Fibroblast of skin of back (primary cell): ENCODE results near the gene PTPRQ.
"Not testable (repeated sequence)": the region's sequence is repeated elsewhere in the genome, so short reads cannot be mapped to it uniquely, and the experiment has no call there.

Experiments
- DNase-seq: peaks from one replicate; pipeline ENCODE4 v3.0.0-alpha.2; 2013

The PTPRQ gene

DNA sequence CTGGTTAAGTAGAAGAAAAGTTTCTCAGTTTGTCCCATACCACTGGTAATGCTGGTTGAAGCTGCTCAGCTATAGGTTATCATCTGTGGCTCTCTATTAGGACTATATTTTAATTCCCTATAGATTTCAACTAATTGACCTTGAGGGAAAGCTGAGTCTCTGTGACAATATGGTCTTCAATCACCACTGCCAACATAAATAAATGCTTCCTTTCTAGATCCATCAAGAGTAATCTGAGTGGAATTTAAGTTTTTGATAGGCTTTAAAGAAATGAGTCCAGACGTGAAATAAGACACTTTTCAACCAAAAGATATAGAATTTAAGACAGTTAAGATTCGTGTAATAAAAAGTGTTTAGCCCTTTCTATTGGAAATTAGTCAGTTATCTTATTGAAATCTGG, 199.9 kb downstream of the PTPRQ start:
- DNase-seq, result peak; percentile 70

DNA sequence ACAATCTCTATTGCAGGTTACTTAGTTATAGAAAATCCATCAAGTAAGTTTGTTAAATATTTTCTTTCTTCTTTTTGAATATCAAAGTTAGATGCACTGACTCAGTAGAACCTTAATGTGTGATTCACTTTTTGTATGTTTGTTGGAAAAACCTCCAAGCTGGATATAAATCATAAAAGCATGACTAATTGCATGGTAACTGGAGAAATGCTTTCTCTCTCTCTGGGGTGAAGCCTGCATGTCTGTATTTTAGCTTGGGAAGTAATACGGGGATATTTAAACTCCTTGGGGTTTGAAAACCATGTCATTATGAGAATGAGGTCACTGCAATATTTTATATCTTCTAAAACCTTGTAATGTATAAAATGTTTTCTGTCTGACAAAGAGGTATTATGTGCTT, 204.8 kb downstream of the PTPRQ start:
- peak; percentile 92 for DNase-seq

DNA sequence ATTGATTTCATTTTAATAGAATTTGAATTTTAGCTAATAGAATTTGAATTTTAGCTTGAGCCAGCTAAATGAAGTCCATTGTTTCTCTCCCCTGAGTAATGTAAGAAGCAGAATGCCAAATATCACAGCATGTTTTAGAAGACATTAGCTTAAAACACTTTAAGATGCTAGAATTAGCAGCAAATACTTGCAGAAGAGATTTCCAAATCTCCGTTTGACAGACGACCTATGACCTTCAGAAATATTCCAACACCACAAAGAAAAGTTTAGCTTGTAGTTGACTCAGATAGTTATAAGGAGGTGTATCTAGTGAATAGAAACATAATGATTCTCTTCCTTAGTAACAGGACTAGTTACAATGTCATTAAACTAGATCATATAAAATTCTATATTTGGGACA, 211.7 kb downstream of the PTPRQ start:
- no peak for DNase-seq

DNA sequence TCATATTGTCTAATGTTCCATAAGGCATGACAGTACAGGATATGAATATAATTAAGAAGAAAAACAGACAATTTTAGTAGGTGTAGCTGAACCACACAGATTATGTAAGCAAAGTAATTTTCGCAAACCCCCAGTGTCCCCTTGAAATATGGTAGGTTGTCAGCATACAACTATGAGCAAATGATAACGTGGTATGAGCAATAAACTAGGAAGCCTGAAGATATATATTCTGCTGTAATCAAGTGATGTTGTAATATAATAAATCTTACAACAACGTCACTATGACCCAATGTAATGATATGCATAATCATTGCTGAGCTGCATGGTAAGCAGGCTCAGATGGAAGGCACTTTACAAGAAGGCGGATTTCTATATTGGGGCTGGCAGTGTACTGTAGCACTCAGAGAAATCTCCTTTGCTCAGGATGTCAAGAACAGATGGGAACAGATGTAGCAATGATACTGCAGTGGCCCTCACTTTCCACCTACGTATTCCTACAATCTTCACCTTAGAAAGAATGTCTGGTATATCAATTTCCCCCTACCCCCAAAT, 215.6 kb downstream of the PTPRQ start:
- no peak for DNase-seq

DNA sequence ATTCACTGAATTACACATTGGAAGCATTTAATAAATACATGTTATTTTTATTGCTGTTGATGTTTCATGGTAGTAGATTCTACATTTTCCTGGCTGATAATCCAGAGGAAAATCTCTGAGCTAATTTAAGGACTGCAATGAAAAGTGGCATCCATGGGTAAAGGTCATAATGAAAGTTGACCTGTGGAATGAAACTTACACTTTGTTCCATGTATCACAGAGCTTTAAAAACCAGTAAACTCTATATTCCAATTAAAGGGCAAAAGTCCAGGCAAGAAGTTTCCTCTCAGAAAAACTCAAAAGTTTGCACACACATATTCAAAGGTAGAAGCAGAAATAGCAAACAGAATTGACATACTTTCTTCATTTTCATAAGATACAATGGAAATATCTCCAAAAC, 218.6 kb downstream of the PTPRQ start:
- DNase-seq, result no peak

DNA sequence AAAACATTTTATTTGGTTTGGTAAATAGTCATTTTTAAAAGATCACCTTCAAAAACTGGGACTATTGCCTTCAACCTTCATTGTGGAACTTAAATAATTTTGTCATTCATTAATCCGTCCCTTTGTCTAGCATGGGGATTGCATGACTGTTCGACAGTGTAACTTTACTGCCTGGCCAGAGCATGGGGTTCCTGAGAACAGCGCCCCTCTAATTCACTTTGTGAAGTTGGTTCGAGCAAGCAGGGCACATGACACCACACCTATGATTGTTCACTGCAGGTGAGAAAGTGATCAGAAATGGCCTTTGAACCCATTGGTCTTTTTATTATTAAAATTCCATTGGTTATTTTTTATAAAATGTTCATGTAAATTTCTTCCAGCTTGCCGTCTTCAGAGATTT, 226.2 kb downstream of the PTPRQ start:
- DNase-seq, result no peak

DNA sequence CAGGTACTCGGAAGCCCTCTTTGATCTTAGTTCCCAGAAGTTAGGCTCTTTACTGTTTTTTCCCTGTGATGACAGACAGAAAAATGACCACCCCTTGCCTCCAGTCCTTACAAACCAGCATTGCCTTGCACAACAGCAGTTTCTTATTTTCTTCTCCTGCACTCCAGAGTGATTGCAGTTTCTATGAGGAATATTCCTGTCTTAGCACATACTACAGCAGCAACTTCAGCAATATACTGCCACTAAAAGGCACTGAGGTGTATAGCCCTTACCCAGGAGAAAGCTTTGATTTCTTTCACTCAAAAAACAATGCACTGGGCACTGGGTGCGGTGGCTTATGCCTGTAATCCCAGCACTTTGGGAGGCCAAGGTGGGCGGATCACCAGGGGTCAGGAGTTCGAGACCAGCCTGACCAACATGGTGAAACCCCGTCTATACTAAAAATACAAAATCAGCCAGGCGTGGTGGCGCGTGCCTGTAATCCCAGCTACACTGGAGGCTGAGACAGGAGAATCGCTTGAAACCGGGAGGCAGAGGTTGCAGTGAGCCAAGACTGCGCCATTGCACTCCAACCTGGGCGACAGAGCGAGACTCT, 232.1 kb downstream of the PTPRQ start:
- not testable (repeated sequence) for DNase-seq

DNA sequence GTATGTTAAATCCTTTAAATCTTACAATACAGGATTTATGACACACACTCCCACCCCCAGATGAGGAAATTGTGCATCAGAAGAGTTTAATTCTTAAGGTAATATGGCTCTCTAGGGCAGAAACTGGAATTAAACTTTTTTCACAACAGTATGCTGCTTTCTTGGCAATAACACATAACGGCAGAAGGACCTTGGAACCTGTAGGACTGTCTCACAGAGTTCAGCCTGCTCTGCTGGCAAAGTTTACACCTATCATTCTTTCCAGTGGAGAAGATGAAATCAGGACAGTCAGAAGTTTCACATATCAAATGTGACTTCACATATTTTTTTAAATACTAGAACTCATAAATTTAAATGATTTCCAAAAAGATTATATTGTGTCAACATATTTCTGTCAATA, 232.8 kb downstream of the PTPRQ start:
- DNase-seq, result no peak

DNA sequence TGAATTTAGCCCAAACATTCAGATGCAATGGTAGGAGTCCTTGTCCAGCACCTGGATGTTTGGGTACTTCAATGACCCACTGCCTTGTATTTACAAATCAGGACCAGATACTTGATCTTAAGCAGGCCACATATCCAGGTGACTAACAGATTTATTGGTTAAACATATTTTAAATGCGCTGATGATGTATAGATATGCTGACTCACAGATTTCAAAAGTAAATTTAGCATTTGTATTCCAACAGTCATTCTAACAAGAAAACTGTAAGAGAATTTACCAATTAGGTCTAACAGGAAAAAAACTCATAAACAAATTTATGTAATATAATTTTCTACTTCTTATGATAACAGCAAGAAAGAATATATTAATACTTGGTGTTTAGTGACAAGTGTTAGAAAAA, 234.0 kb downstream of the PTPRQ start:
- DNase-seq, result no peak

DNA sequence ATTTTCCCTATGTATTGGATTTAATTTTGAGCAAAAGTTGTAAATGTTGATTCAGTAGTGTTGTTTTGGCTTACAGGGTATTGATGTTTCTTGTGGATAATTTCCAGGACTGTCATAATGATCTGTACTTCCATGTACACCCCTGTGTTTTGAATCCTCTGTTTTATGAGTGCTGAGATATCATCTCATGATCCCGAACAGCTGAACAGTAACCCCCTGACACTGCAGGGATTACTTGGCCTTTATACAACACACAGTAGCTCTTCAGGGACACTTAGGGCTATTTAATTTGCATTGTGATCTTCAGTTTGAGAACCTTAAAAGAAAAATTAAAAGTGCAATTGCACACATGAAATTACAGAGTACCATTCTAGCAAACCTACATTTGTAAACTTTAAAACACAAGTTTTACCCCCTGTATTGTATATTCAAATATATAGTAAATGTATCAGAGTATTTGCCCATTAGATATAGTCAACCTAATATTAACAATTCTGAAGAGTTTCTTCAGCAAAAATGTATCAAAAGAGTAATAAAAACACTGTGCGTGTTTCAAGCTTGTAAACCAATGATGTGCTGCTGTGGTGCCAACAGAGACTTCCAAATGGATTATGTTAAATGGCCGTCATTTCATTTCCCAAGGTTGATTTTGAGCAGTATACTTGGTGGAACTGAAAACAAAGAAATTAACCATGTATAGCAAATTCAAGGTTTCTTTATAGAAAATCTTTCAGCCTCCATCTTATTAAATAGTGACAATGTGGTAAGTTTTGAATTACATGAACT, 235.5 kb downstream of the PTPRQ start:
- DNase-seq, result no peak

DNA sequence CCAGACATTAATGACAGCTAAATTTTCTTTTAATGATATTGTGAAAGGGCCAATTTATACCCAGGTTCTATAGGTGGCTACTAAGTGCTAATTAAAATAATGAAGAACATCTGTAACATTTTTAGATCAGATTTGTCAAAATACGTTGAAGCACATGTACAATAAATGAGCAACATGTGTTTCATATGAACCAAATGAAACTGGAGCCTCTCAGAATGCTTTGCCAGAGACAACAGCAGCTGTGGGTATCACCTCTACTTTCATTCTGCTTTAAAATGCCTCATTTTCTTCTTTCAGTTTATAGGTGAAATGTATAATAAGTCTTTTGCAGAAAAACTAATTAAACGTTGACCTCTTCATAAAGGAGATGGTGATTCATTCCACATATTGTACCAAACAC, 237.3 kb downstream of the PTPRQ start:
- no peak for DNase-seq

DNA sequence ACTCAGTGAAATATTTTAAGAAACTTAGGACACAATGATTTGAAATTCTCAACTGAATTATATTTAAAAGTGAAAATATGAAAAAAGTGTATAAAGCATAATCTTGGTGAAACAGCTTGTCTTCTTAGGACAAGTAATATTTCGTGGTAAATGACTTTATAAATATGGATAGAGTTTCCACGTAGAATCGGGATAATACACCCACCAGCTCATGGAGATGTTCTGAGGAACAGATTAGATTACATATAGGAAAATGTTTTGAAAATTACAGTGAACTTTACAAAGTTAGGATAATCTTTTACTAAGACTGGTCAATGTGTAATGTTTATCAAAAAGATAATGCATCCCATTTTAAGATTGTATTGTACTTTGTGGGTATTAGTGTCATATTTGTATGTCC, 237.8 kb downstream of the PTPRQ start:
- DNase-seq, result no peak

DNA sequence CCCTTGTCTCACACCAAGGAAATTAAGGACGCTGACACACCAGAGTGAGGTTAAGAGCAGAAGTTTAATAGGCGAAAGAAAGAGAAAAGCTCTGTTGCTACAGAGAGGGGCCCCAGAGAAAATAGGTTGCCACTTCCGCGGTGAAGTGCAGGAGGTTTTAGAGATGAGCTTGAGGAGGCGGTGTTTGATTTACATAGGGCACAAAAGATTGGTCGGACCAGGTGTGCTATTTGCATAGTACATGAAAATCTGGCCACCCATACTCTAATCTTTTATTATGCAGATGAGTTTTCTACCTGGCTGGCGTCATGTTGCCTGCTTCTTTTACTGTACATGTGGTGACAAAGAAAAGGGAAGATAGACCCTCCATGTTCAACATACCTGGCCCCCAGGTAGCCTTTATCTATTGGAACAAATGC, 240.1 kb downstream of the PTPRQ start:
- DNase-seq, result no peak

DNA sequence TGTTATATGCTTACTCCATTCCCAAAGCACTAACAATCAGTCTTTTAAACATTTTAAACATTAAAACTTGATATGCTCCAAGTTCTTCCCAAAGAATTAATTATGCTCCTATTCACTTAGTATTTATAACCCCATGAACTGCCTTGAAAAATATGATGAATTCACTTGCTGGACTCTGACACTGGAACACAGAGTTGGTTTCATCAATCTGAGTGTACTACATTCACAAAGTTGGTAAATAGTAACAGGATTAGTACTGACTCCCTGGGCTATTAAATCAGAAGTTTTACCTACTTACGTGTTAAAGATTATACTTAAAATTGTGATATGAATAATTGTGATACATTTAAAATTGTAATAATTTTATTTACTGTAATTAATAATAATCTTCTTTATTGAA, 246.1 kb downstream of the PTPRQ start:
- no peak for DNase-seq

DNA sequence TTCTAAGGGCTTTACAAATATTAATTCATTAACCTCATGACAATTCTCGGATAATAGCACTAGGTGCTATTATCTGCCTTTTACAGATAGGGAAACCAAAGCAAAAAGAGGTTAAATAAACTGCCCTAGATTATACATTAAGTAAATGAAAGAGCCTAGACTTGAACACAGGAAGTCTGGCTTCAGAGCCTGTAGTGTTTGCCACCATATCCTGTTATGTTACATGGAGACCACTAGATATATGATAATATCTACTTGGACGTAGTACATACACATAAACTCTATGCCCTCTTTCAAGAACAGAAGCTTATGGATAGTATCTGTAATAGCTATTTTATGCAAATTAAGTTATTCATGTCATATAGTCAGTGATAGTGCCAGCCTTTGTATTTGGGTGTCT, 246.5 kb downstream of the PTPRQ start:
- no peak for DNase-seq

DNA sequence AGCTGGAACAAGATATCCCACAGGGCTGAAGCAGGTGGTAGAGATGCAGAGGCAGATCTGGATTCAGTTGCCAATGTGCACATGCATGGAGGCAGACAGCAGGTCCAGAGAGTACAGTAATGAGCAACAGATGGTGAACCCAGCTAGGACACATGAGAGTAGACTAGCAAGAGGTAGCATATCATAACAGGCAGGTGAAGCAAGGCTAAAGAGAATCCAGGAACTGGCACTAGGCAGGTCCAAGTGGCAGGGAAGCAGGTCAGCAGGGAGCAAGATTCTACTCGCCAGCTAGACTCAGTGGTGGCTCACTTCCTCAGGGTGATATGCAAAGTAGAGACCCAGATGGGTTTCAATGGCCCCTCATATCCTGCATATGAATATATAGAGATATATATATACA, 248.1 kb downstream of the PTPRQ start:
- no peak for DNase-seq

DNA sequence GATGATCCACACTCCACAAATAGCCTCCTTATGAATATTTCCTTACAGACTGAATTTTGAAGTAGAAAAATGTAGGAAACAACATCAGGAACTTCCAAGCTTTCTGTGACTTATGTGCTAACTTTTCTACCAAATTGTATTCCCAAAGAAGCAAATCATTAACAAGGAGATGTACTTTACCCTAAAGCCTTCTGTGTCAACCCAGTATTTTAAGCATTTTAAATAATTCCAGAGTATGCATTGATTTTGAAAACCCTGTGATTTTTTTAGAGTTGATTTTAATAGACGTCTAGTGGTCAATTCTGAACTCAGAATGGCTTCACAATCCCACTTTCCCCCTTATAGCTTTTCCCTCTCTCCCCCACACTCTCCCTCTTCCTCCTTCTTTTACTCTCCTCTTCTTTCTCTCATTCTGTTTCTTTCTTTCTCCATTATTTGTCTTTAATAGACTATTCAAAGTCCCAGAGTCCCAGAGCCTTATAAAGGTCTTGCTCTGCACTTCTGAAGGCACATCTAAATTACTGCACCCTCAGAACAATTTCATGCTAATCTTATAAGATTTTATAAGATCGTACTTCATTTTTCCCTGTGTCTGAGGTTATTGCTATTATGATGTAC, 253.3 kb downstream of the PTPRQ start:
- no peak for DNase-seq

DNA sequence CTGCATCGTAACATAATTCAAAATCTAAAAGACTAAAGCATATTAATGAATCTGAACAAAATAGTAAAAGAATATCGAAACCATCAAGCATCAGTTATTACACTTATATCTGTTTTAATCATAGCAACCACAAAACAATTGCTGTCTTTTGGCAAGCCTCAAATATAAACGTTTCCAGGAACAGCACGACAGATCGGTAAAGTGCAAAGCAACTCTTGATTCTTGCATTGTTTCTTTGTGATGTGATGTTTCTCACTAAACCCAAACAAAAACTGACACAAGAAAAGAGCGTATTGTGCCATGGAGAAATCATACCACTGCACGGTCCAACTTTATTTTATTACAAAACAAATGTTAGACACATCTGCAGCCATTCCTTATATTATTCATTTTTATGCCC, 254.2 kb downstream of the PTPRQ start:
- DNase-seq, result no peak

DNA sequence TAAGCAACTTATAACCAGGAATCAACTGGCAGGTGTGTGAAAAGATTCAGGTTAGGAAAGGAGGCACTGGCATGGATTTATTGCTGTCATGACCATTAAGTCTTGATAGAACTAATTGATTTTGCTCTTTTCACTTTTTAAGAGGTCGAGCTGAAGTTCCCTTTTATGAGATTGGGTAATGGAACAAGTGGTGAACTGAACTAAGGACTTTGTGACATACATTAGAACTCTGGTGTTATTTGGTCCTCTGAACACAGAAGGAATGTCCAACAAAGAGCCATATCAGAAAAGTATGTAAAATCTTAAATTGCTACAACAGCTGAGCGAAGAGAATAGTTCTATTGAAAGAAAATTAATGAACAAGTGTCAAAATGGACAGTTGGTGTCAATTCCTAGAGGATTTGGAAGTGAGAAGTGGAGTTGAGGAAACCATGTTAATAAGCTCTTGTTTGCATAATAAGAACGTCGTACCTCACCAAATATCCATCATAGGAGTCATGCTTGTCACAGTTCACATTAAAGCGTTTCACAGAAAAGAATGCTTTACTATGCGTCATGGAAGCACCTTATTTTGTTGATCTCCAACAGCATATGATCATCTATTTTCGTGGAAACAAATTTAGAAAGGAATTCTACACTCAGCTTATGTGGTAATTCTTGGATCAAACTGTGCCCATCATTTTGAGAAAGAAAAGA, 255.0 kb downstream of the PTPRQ start:
- no peak for DNase-seq

DNA sequence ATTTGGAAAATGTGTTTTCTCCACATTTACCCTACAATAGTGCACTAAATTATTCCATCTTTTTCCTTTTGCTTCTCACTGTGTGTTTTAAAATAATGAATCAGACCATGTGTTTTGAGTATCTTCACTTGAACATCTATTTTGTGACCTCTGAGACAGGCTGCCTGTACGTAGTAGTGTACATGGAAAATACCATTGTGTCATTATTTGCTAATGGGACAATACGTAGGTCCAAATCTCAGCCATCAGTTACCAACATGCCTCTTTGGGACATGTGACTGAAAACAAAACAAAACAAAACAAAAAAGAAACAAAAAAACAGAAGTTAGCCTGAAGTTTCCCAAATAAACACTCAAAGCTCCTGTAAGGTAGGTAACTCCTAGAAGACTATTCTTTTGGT, 256.3 kb downstream of the PTPRQ start:
- DNase-seq, result no peak

DNA sequence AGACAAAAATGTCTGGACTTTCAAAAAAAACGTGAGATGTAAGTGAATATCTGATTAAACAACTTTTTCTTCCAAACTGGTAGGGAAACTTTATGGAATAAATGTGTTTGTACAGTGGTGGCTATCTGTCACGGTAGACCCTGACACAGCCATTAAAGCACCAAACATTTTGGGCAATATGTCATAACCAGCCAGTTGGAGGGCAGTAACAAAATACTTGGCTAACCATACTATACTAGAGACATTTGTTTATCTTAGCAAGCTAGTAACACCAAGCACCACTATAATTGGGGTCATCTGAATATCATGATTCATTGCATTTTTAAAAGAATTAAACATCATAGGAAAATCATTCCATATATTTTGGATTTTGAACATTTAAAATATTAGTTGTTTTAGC, 257.4 kb downstream of the PTPRQ start:
- DNase-seq, result peak; percentile 24

DNA sequence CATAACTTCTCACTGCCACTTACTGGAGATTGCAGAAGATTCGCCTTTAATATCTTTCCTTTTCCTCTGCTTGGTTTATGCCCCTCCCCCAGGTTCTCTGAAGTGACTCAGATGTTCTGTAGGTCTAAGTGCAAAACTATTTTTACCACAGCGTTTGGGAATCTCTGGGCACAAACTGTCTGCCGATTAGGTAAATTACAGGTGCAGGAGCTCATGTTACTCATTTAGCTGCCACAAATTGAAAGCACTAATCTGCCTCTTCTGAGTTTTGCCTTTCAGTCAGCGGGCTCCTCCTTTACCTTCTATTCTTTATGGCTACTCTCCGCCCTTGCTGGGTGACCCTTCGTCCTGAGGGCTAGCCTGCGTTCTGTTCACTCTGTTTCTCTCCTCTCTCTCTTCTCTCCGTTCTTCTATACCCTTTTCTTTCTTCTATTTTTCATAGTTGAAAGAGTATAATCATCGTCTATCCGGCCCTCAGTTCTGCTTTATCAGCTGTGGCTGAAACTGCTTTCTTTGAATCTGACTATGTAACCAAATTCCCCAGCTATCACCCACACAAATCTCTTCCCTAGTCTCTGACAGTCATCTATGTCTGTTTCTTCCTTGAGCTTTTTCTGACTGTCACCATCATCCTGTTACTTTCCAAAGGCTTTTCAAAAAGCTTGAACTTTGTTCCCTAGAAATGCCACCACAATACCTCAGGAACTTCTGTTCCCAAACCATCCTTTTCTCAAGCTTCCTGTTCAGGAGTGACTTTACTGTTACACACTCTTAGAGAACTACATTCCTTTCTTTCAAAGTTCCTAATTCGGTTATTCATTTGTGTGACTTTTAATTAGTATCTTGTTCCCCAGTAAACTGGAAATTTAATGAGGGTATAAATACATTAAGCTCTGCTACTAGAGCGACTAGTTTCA, 259.1 kb downstream of the PTPRQ start:
- peak; percentile 74 for DNase-seq
